ENCODE measurements around the gene ABTB1. TPM values are rescaled to one million over a fixed set of nuclear protein-coding genes. Genes with fewer than 3 reads are reported as not detected.

Gene ABTB1
- total and polyA plus RNA-seq, 2 of the 13 experiments (the other 11 are each of a cell fraction or from before 2014, with no cell fraction given), result 0.42 to 14.5 TPM

DNA sequence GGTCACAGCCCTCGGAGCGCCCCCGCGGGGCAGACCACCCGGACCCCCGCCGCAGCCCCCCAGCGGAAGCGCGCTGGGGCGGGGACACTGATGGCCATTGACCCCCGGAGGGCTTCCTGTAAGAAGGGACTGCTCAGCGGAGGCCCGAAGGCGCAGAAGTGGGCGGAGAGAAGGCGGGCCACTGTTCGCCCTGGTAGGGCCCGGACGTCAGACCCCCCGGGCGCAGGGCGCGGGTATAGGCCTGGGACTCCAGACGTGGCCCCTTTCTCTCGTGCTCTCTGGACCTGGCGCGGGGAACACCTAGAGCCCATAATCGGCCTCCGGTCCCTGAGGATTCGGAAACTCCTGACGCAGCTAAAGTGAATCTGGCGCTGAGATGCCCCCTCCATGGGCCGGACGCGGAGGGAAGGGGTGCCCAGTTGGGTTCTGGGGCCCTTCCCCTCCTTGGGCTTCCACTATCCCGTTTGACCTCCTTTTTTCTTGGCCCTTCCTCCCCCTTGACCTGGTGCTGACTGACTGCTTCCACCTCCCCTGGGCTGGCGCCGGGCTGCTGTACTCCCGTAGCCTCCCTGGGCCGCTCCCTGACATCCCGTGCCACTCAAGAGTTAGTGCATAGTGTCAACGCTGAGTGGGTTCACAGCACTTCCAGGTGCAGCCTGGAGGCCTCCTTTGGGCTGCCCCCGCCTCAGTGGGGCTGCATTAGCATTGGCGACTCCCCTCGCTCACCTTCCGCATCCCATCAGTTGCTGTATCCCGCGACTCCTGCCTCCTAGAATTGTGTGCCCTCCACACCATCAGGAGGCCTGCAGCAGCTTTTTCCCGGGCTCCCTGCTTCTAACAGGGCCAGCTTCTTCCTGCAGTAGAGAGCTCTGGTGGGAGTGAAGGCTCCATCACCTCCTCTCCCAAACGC lies 694 bp downstream of the ABTB1 start (continued):
- TF ChIP-seq ZNF609 (CRISPR knock-in tag; IDR thresholded peaks at IDR 0.05; ENCODE audit: borderline replicate concordance) (no peak), CBX5 (CRISPR knock-in tag; IDR thresholded peaks at IDR 0.05; ENCODE audit: borderline replicate concordance) (no peak), ZNF564 (CRISPR knock-in tag; IDR thresholded peaks at IDR 0.05) (no peak), ZFP36 (IDR thresholded peaks at IDR 0.05; ENCODE audit: borderline replicate concordance, low read depth, low read length, partially characterized antibody) (peak; percentile 45), HOXD1 (CRISPR knock-in tag; IDR thresholded peaks at IDR 0.05) (no peak), ZFX (CRISPR knock-in tag; IDR thresholded peaks at IDR 0.05; ENCODE audit: low read depth) (no peak; the same call in none of the 2 replicates), KLF13 (CRISPR knock-in tag; IDR thresholded peaks at IDR 0.05) (no peak), HNF1A (IDR thresholded peaks at IDR 0.05; ENCODE audit: low read depth) (no peak), HNF1A (CRISPR knock-in tag; IDR thresholded peaks at IDR 0.05; ENCODE audit: borderline replicate concordance) (no peak), SP2 (CRISPR knock-in tag; IDR thresholded peaks at IDR 0.05) (no peak), ATF3 (CRISPR knock-in tag; IDR thresholded peaks at IDR 0.05) (no peak), ZNF513 (CRISPR knock-in tag; conservative IDR thresholded peaks at IDR 0.05) (no peak), ZNF143 (CRISPR knock-in tag; IDR thresholded peaks at IDR 0.05) (no peak), SMYD3 (CRISPR knock-in tag; IDR thresholded peaks at IDR 0.05) (no peak), GATAD2A (CRISPR knock-in tag; IDR thresholded peaks at IDR 0.05) (0 out of 2 replicates have a peak, but pooled peaks have one; percentile 6), ARHGAP35 (CRISPR knock-in tag; IDR thresholded peaks at IDR 0.05; ENCODE audit: borderline replicate concordance) (no peak), ZNF891 (CRISPR knock-in tag; IDR thresholded peaks at IDR 0.05) (0 out of 2 replicates have a peak, but pooled peaks have one; percentile 26), ZNF83 (CRISPR knock-in tag; IDR thresholded peaks at IDR 0.05; ENCODE audit: borderline replicate concordance) (no peak)

Measured in HepG2 (cell line).